Activated CD8-positive, alpha-beta T cell treated with anti-CD3 and anti-CD28 coated beads, Interleukin-2, amount 10 ng/mL, durations not matched to agents 7 days and 5 days (primary cell): Measurements from ENCODE around the gene HLA-DPB1. TPM values are rescaled to one million over a fixed set of nuclear protein-coding genes. Genes with fewer than 3 reads are reported as not detected.
A peak's percentile ranks its signal among the peaks of the same experiment; 100 is the strongest.

Source experiments
- ATAC-seq: fragments of 150-1000 bp; cut with Tn5 transposase; one replicate; pipeline ENCODE4 v1.10.0; 2021; ENCODE audit warnings: moderate library complexity
- CTCF ChIA-PET: fragments of 350-600 bp; sonication (Branson Sonifier 250); formaldehyde crosslinking; loops from one replicate; lab custom pipeline; 2021; ENCODE audit warnings: antibody characterized with exemption; lab: Charles Lee
- POLR2A ChIA-PET: fragments of 350-600 bp; sonication (Branson Sonifier 250); formaldehyde crosslinking; loops from one replicate; lab custom pipeline; 2021; ENCODE audit warnings: antibody characterized with exemption; lab: Charles Lee
- DNase-seq: peaks from one replicate; pipeline ENCODE4 v3.0.0-alpha.2; 2020
- H3K27ac Mint-ChIP-seq: one replicate; pipeline ENCODE4 v1.8.0; 2021; ENCODE audit warnings: mild to moderate bottlenecking, mixed read lengths
- H3K27me3 Mint-ChIP-seq: one replicate; pipeline ENCODE4 v1.8.0; 2021; ENCODE audit warnings: low read depth, mixed read lengths
- H3K36me3 Mint-ChIP-seq: one replicate; pipeline ENCODE4 v1.8.0; 2021; ENCODE audit warnings: low read depth, mixed read lengths
- H3K4me1 Mint-ChIP-seq: one replicate; pipeline ENCODE4 v1.8.0; 2021; ENCODE audit warnings: low read depth, mixed read lengths
- H3K4me3 Mint-ChIP-seq: one replicate; pipeline ENCODE4 v1.8.0; 2021; ENCODE audit warnings: mild to moderate bottlenecking, mixed read lengths
- H3K9me3 Mint-ChIP-seq: one replicate; pipeline ENCODE4 v1.8.0; 2022; ENCODE audit warnings: mixed read lengths; ENCODE audit not compliant: insufficient read depth
- total RNA-seq, 2 experiments: library from RNA; stranded (reverse); gene quantifications; one replicate each; pipeline ENCODE4 v1.2.3, GENCODE V29; 2021

The HLA-DPB1 gene
- 10 to 100 TPM; 21.0 to 22.8 TPM for total RNA-seq

DNA sequence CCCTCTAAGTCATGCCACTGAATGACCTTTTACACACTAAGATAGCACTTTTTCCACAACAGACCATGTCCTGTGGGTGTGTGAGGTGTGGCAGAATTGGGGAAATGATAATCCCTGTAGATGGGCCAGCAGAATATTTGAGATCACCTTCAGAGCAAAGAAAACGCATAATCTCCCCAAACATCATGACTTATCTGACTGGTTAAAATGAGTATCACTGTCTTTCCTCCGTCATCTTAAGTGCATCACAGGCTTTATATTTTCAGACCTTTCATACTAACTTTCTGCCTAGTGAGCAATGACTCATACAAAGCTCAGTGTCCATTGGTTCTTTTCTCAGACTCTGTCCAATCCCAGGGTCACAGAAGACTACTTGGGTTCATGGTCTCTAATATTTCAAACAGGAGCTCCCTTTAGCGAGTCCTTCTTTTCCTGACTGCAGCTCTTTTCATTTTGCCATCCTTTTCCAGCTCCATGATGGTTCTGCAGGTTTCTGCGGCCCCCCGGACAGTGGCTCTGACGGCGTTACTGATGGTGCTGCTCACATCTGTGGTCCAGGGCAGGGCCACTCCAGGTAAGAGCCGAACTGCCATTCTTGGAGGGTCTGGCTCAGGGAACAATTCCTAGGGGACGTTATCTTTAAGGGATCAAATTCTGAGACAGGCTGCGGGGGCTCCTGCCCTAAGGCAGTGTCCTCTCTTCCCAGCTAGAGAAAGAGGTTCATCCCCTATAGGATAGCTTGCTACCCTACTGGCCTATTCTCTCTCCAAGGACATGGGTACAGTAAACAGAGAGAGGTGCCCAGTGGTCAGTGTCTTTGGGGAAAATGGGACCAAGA, at the start of gene HLA-DPB1:
HLA-DPB1 (plus strand) TSS at position 423 of the 838 bp plus-strand sequence; CDS start at position 475, 52 bp downstream.
- Mint-ChIP-seq H3K9me3 (no peaks in the 10 kb centered on the region), H3K4me1 (peaks cover 48% of the 10 kb centered on the region), H3K36me3 (no peaks in the 10 kb centered on the region), H3K27me3 (peaks cover 6% of the 10 kb centered on the region), H3K4me3 (peak within 1 kb of the TSS; percentile 74), H3K27ac (peak within 1 kb of the TSS; percentile 71)
- DNase-seq: peak; percentile 57
- ChIA-PET POLR2A (interaction anchor here (0.5 to 1.4 kb wide), 7 partner anchors 13 to 214 kb away, joined by 3 to 7 read pairs (median 3); no protein-coding TSS in a partner anchor), CTCF (interaction anchor here (0.6 to 1.6 kb wide), 16 partner anchors 9 to 222 kb away, joined by 3 to 9 read pairs (median 3); partner anchors contain the start of genes HLA-DMA and TAP1)
- ATAC-seq: peak; percentile 93

DNA sequence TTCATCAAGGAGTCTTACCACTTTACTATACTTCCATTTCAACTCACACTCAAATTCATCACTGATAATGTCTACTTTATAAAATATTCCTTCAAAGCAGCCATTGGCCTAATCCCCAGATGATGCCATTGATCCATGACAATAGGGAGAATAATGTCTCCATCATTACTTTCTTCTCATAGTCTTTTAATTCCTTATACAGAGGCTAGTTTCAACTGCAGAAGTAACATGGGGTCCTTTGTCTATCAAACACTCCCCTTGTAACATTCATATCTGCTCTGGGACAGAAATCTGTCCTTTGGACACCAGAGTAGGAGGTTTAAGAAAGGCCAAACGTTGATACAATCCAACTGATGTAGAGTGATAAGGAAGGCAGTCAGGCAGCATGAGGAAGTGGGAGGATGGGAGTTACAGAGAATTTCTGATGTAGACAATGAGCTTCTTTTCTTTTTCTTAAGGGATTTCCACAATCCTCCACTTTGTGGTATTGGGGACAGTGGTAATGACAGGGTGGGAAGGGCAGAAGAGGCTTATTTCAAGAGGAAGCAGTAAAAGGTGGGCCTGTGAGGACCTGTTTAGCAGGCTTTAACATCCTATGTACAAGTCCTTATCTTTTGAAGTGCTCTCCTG, 47.5 kb upstream of the HLA-DPB1 start:
- Mint-ChIP-seq H3K4me3 (no peak overlapping the region), H3K4me1 (peaks cover 17% of the 10 kb centered on the region), H3K27me3 (peaks cover 22% of the 10 kb centered on the region), H3K36me3 (no peaks in the 10 kb centered on the region), H3K9me3 (no peaks in the 10 kb centered on the region), H3K27ac (no peak overlapping the region)
- no peak for DNase-seq
- no peak for ATAC-seq
- CTCF ChIA-PET: interaction anchor here (1.2 kb wide), 1 partner anchor 13 kb away, joined by 3 read pairs; no protein-coding TSS in a partner anchor
- POLR2A ChIA-PET: no interaction called here

- Mint-ChIP-seq H3K36me3 (no peaks in the 10 kb centered on the region), H3K4me1 (peaks cover 17% of the 10 kb centered on the region), H3K4me3 (no peak overlapping the region), H3K27me3 (peaks cover 24% of the 10 kb centered on the region), H3K27ac (peak overlapping the region; percentile 3), H3K9me3 (peaks cover 2% of the 10 kb centered on the region)
- ChIA-PET CTCF (interaction anchor here (1.0 to 1.7 kb wide), 4 partner anchors 11 to 29 kb away, joined by 3 to 8 read pairs (median 6); no protein-coding TSS in a partner anchor), POLR2A (interaction anchor here (1.0 kb wide), 1 partner anchor 46 kb away, joined by 3 read pairs; the partner anchor contains the start of gene HLA-DPB1)
- DNase-seq: no peak
- ATAC-seq: peak; percentile 64
Measured at GRCh38 chr6:33029328-33030184, 46.2 kb upstream of the HLA-DPB1 start.

- Mint-ChIP-seq H3K27ac (no peak overlapping the region), H3K4me3 (no peak overlapping the region), H3K4me1 (peaks cover 17% of the 10 kb centered on the region), H3K27me3 (peaks cover 28% of the 10 kb centered on the region), H3K9me3 (peaks cover 8% of the 10 kb centered on the region), H3K36me3 (no peaks in the 10 kb centered on the region)
- ChIA-PET CTCF (interaction anchor here (1.6 to 1.7 kb wide), 2 partner anchors 12 to 16 kb away, joined by 6 to 8 read pairs; no protein-coding TSS in a partner anchor), POLR2A (no interaction called here)
- ATAC-seq (no peak), DNase-seq (no peak)
Measured at GRCh38 chr6:33030245-33030644, 45.5 kb upstream of the HLA-DPB1 start.

DNA sequence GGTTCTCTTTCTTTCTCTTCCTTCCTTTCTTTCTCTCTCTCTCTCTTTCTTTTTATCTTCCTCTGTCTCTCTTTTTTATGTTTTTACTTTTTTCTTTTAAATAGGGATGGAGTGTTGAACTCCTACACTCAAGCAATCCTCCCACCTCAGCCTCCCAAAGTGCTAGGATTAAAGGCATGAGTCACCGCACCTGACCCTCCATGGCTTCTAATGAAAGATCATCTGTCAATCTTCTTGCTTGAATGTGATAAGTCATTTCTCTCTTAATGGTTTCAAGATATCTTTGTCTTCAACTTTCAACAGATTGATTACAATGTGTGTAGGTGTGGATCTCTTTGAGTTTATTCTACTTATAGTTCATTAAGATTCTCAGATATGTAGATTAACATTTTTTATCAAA, 41.2 kb upstream of the HLA-DPB1 start:
- H3K9me3 Mint-ChIP-seq: peaks cover 17% of the 10 kb centered on the region
- H3K27me3 Mint-ChIP-seq: peaks cover 43% of the 10 kb centered on the region
- no peaks in the 10 kb centered on the region for H3K36me3 Mint-ChIP-seq
- ChIA-PET POLR2A (no interaction called here), CTCF (no interaction called here)
- no peaks in the 10 kb centered on the region for H3K4me1 Mint-ChIP-seq
- no peak overlapping the region for H3K4me3 Mint-ChIP-seq
- ATAC-seq (no peak), DNase-seq (no peak)
- no peak overlapping the region for H3K27ac Mint-ChIP-seq

GRCh38 chr6:33036535-33036934, 39.3 kb upstream of the HLA-DPB1 start:
- CTCF ChIA-PET: interaction anchor here (1.0 to 1.8 kb wide), 2 partner anchors 51 to 103 kb away, joined by 3 to 4 read pairs; no protein-coding TSS in a partner anchor
- POLR2A ChIA-PET: interaction anchor here (0.8 kb wide), 1 partner anchor 16 kb away, joined by 3 read pairs; no protein-coding TSS in a partner anchor
- Mint-ChIP-seq H3K4me1 (no peaks in the 10 kb centered on the region), H3K36me3 (no peaks in the 10 kb centered on the region), H3K27ac (no peak overlapping the region), H3K27me3 (peaks cover 44% of the 10 kb centered on the region), H3K4me3 (no peak overlapping the region), H3K9me3 (peaks cover 17% of the 10 kb centered on the region)
- ATAC-seq (no peak), DNase-seq (no peak)

- Mint-ChIP-seq H3K9me3 (peaks cover 9% of the 10 kb centered on the region), H3K36me3 (no peaks in the 10 kb centered on the region), H3K4me3 (no peak overlapping the region), H3K4me1 (no peaks in the 10 kb centered on the region), H3K27ac (no peak overlapping the region), H3K27me3 (peaks cover 49% of the 10 kb centered on the region)
- ATAC-seq (no peak), DNase-seq (no peak)
- CTCF ChIA-PET: interaction anchor here (0.9 kb wide), 1 partner anchor 17 kb away, joined by 3 read pairs; no protein-coding TSS in a partner anchor
- POLR2A ChIA-PET: no interaction called here
Measured at GRCh38 chr6:33040157-33040556, 35.6 kb upstream of the HLA-DPB1 start.

GRCh38 chr6:33049323-33050013, 26.3 kb upstream of the HLA-DPB1 start:
- H3K27me3 Mint-ChIP-seq: peaks cover 39% of the 10 kb centered on the region
- no peaks in the 10 kb centered on the region for H3K9me3 Mint-ChIP-seq
- no peak for DNase-seq
- no peak overlapping the region for H3K27ac Mint-ChIP-seq
- H3K36me3 Mint-ChIP-seq: no peaks in the 10 kb centered on the region
- no peaks in the 10 kb centered on the region for H3K4me1 Mint-ChIP-seq
- no peak for ATAC-seq
- ChIA-PET POLR2A (no interaction called here), CTCF (interaction anchor here (1.0 to 4.2 kb wide), 11 partner anchors 12 to 111 kb away, joined by 3 to 24 read pairs (median 4); partner anchors contain the start of gene HLA-DPB1)
- no peak overlapping the region for H3K4me3 Mint-ChIP-seq

DNA sequence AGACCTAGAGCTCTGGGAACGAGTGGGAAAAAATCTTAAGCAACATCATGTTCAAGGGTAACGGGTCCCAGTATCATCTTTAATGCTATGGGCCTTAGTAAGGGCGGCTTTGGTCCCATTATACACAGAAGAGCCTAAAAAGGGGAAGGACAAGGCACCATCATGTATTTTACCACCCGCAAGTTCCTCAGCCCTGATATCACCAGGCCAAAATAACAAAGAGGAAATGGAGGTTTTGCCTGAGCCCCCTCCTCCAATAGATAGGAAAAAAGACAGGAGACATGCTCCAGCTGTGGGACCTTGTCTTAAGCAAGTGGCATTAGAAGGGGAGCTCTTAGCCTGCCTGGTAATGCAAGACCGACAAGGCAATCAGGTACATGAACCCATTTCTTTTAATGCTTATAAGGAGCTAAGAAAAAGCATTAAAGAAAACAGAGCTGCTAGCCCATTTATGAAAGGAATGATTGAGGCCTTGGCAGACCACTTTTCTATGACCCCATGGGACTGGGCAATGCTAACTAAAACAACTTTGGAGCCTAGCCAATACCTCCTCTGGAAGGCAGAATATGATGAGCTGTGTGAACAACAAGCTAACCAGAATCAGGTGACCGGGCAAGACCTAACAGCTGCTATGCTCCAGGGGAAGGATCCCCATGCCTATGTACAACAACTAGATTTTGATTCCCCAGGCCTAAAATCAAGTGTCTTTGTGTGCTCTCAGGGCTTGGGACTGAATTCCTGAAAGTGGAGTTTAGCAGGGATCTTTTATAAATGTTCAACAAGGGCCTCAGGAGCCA, 25.6 kb upstream of the HLA-DPB1 start:
- Mint-ChIP-seq H3K9me3 (no peaks in the 10 kb centered on the region), H3K36me3 (no peaks in the 10 kb centered on the region), H3K4me3 (no peak overlapping the region), H3K27me3 (peaks cover 34% of the 10 kb centered on the region), H3K27ac (no peak overlapping the region), H3K4me1 (no peaks in the 10 kb centered on the region)
- POLR2A ChIA-PET: no interaction called here
- ATAC-seq: no peak
- CTCF ChIA-PET: interaction anchor here (0.7 to 4.2 kb wide), 13 partner anchors 12 to 111 kb away, joined by 3 to 24 read pairs (median 4); partner anchors contain the start of gene HLA-DPB1
- no peak for DNase-seq

DNA sequence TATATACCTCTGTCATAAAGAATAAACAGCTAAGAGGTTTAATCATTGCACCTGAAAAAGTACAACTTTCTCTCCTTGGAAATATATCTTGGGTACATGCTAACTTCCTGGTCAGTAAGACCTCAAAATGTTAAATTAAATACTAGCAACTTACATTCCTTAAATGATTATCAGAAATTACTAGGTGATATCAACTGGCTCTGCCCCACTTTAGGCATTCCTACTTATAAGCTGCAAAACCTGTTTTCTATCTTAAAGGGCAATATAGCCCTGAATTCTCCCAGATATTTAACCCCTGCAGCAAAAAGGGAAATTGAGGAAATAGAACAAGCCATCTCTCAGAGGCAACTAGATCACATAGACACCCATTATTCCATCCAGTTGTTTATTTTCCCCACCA, 23.2 kb upstream of the HLA-DPB1 start:
- Mint-ChIP-seq H3K27ac (no peak overlapping the region), H3K27me3 (peaks cover 34% of the 10 kb centered on the region), H3K4me1 (no peaks in the 10 kb centered on the region), H3K36me3 (no peaks in the 10 kb centered on the region), H3K9me3 (no peaks in the 10 kb centered on the region), H3K4me3 (no peak overlapping the region)
- CTCF ChIA-PET: interaction anchor here (0.7 to 1.5 kb wide), 3 partner anchors 21 to 99 kb away, joined by 3 to 4 read pairs (median 3); partner anchors contain the start of gene HLA-DMA
- ATAC-seq (no peak), DNase-seq (no peak)
- POLR2A ChIA-PET: no interaction called here
